Smooth muscle cell (in vitro differentiated cells): ENCODE measurements around the gene LYRM9. TPM values are rescaled to one million over a fixed set of nuclear protein-coding genes. Genes with fewer than 3 reads are reported as not detected.

Experiments
- DNase-seq: peaks from one replicate; lab custom pipeline; 2025; ENCODE audit not compliant: unreplicated experiment; lab: John Stamatoyannopoulos, UW
- H2AFZ ChIP-seq: fragments of 200-600 bp; sonication (generic); 2 replicates; pipeline ENCODE4 v1.6.0; 2016; ENCODE audit warnings: antibody characterized with exemption, low read depth, mild to moderate bottlenecking
- H3F3A ChIP-seq: fragments of 200-600 bp; sonication (generic); 2 replicates; pipeline ENCODE4 v1.6.0; 2017; ENCODE audit warnings: antibody characterized with exemption, low read depth
- H3K27ac ChIP-seq: fragments of 200-600 bp; sonication (generic); 2 replicates; pipeline ENCODE4 v1.5.1; 2016; ENCODE audit warnings: low read depth, mild to moderate bottlenecking
- H3K27me3 ChIP-seq: fragments of 200-600 bp; sonication (generic); 2 replicates; pipeline ENCODE4 v1.6.1; 2016; ENCODE audit warnings: low read depth, mild to moderate bottlenecking
- H3K36me3 ChIP-seq: fragments of 200-600 bp; sonication (generic); 2 replicates; pipeline ENCODE4 v1.5.1; 2016; ENCODE audit warnings: low read depth
- H3K4me1 ChIP-seq: fragments of 200-600 bp; sonication (generic); 2 replicates; pipeline ENCODE4 v1.5.1; 2016; ENCODE audit warnings: low read depth
- H3K4me2 ChIP-seq: fragments of 200-600 bp; sonication (generic); 2 replicates; pipeline ENCODE4 v1.6.0; 2016; ENCODE audit warnings: mild to moderate bottlenecking
- H3K4me3 ChIP-seq: fragments of 200-600 bp; sonication (generic); 2 replicates; pipeline ENCODE4 v1.5.1; 2016; ENCODE audit warnings: mild to moderate bottlenecking
- H3K79me2 ChIP-seq: fragments of 200-600 bp; sonication (generic); 2 replicates; pipeline ENCODE4 v1.6.0; 2016; ENCODE audit warnings: low read depth, mild to moderate bottlenecking
- H3K9ac ChIP-seq: fragments of 200-600 bp; sonication (generic); 2 replicates; pipeline ENCODE4 v1.6.0; 2016; ENCODE audit warnings: low read depth
- H3K9me3 ChIP-seq: fragments of 200-600 bp; sonication (generic); replicated peaks from 2 replicates; pipeline ENCODE4 v1.5.1; 2016; ENCODE audit warnings: low read depth
- H4K20me1 ChIP-seq: fragments of 200-600 bp; sonication (generic); 2 replicates; pipeline ENCODE4 v1.6.0; 2016; ENCODE audit warnings: low read depth
- WGBS: methylation state at CpG from one replicate; pipeline ENCODE4 v1.1.7; 2016; ENCODE audit warnings: low lambda C conversion rate; 5-methylcytosine and 5-hydroxymethylcytosine counted together
- polyA plus RNA-seq: library from polyadenylated mRNA; unstranded; fragments of >200 nt; fragmentation: Nextera tagmentation; extraction: Ambion mirVana; gene quantifications from 2 replicates; pipeline ENCODE4 v1.2.1, GENCODE V29; 2016
- total RNA-seq: library from RNA; depleted of rRNA; stranded (reverse); fragments of >200 nt; gene quantifications from 2 replicates; pipeline ENCODE4 v1.2.3, GENCODE V29; 2014
- TF ChIP-seq, protein P1 (sequence below): fragments of 200-600 bp; sonication (generic); IDR thresholded peaks from 2 replicates; pipeline ENCODE4 v1.5.1; 2017; ENCODE audit warnings: borderline replicate concordance, mild to moderate bottlenecking, antibody characterized with exemption; ENCODE audit not compliant: insufficient read depth, poor library complexity, severe bottlenecking

The LYRM9 gene
- total and polyA plus RNA-seq, 2 experiments from 2014 or later = 10.6 to 11.4 TPM

DNA sequence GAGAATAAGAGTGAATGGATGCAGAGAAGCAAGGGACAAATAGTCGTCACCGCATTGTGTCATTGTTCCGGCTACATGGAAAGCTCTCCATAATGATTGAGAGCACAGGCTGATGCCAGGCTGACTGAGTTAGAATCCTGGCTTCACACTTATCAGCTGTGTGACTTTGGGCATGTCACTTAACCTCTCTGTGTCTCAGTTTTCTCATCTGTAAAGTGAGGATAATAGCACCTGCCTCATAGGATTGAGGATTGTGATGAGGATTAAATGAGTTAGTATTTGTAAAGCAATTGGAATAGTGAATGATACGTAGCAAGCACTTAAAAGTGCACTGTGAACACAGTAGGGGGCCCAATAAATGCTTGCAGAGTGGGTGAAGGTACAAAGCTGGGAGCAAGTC lies 45.7 kb upstream of the LYRM9 start:
- WGBS = 94% methylated on average over 4 of the region's 4 CpGs

DNA sequence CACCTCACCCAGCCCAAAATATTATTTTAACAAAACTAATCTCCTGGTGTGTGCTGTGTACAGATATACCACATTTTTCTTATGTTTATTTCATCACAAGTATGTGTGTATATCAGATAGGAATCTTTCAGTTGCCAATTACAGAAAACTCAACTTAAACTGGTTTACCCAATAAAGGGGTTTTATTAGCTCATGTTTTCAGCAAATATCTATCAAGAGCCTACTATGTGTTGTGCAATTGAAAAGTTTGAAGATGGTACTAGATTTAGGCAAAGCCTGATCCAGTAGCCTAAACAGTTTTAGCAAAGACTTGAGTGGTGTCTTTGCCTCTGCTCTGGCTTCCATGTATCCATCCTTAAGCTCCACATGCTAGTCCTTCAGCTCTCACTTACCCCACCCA lies 45.1 kb upstream of the LYRM9 start:
- TF ChIP-seq, protein P1, sequence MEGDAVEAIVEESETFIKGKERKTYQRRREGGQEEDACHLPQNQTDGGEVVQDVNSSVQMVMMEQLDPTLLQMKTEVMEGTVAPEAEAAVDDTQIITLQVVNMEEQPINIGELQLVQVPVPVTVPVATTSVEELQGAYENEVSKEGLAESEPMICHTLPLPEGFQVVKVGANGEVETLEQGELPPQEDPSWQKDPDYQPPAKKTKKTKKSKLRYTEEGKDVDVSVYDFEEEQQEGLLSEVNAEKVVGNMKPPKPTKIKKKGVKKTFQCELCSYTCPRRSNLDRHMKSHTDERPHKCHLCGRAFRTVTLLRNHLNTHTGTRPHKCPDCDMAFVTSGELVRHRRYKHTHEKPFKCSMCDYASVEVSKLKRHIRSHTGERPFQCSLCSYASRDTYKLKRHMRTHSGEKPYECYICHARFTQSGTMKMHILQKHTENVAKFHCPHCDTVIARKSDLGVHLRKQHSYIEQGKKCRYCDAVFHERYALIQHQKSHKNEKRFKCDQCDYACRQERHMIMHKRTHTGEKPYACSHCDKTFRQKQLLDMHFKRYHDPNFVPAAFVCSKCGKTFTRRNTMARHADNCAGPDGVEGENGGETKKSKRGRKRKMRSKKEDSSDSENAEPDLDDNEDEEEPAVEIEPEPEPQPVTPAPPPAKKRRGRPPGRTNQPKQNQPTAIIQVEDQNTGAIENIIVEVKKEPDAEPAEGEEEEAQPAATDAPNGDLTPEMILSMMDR = no peak
- Histone ChIP-seq H3K4me1 (no peaks in the 10 kb centered on the region), H3K9me3 (no peaks in the 10 kb centered on the region), H3K36me3 (no peaks in the 10 kb centered on the region), H3K4me2 (no peak overlapping the region), H3K27me3 (no peaks in the 10 kb centered on the region), H3K4me3 (no peak overlapping the region), H2AFZ (no peak overlapping the region), H3K27ac (no peak overlapping the region), H3F3A (no peaks in the 10 kb centered on the region), H3K9ac (no peak overlapping the region), H4K20me1 (no peaks in the 10 kb centered on the region), H3K79me2 (no peaks in the 10 kb centered on the region)
- DNase-seq = no peak

More for the DNA sequence above, 45.7 kb upstream of the LYRM9 start:
- Histone ChIP-seq H4K20me1 (no peaks in the 10 kb centered on the region), H3K9me3 (no peaks in the 10 kb centered on the region), H3K27me3 (no peaks in the 10 kb centered on the region), H3K9ac (no peak overlapping the region), H3K79me2 (no peaks in the 10 kb centered on the region), H3K4me3 (no peak overlapping the region), H3K36me3 (no peaks in the 10 kb centered on the region), H3K4me2 (no peak overlapping the region), H3K27ac (no peak overlapping the region), H2AFZ (no peak overlapping the region), H3K4me1 (no peaks in the 10 kb centered on the region), H3F3A (no peaks in the 10 kb centered on the region)
- TF ChIP-seq, protein P1 = no peak
- DNase-seq = no peak

DNA sequence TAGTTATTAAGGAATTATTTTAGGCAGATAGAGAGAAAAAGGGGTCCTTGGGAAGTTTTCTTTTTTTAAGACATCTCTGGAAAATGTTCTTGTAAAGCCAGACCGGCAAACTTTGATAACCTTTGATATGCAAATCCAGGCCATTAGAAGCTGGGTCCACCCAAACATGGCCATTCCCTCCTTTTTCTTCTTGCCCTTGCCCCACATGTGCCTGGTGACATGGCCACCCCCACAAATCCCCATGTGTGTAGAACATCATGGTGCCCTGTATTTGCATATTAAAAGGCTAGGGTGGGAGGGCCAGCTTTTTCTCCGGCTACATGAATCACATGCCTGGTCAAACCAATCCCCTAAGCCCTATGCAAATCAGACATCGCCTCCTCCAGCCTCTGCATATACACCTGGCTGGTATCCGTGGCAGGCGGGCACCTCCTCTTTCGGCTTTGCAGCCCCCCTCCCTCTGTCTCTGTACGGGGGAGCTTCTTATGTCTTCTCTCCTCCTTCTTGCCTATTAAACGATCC lies 43.9 kb upstream of the LYRM9 start:
- no peaks in the 10 kb centered on the region for H3K4me1 ChIP-seq
- no peaks in the 10 kb centered on the region for H4K20me1 ChIP-seq
- no peaks in the 10 kb centered on the region for H3F3A ChIP-seq
- no peaks in the 10 kb centered on the region for H3K9me3 ChIP-seq
- H3K27me3 ChIP-seq = no peaks in the 10 kb centered on the region
- no peaks in the 10 kb centered on the region for H3K79me2 ChIP-seq
- no peak overlapping the region for H3K4me2 ChIP-seq
- 91% methylated on average over 8 of the region's 8 CpGs for WGBS
- H3K27ac ChIP-seq = no peak overlapping the region
- no peak for DNase-seq
- no peak overlapping the region for H3K9ac ChIP-seq
- H3K4me3 ChIP-seq = no peak overlapping the region
- no peaks in the 10 kb centered on the region for H3K36me3 ChIP-seq
- TF ChIP-seq, protein P1 = no peak
- H2AFZ ChIP-seq = no peak overlapping the region

DNA sequence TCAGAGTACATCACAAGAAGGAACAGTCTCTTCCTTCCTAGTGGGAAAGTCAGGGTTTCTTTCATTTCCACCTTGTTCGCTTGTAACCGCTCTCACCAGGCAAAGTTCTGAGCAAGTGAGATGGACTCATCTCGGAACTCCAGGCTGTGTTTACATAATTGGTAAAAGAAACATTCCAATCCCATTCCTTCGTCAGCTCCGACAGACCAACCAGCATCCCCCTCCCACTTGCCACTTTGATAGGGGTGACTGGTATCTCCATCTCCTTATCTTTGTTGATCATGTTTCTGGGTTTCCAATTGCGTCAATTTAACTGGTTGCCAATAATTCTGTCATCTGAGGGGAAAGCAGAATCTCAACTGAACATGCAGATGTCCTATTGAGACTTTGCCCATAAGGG lies 36.8 kb upstream of the LYRM9 start:
- no peaks in the 10 kb centered on the region for H3K79me2 ChIP-seq
- H4K20me1 ChIP-seq = no peaks in the 10 kb centered on the region
- no peak overlapping the region for H3K27ac ChIP-seq
- no peak overlapping the region for H3K4me3 ChIP-seq
- H3K4me1 ChIP-seq = no peaks in the 10 kb centered on the region
- WGBS = 48% methylated on average over 6 of the region's 6 CpGs
- H3K9me3 ChIP-seq = no peaks in the 10 kb centered on the region
- no peak overlapping the region for H3K9ac ChIP-seq
- H3F3A ChIP-seq = no peaks in the 10 kb centered on the region
- no peak overlapping the region for H2AFZ ChIP-seq
- H3K4me2 ChIP-seq = no peak overlapping the region
- TF ChIP-seq, protein P1 = no peak
- DNase-seq = no peak
- H3K36me3 ChIP-seq = no peaks in the 10 kb centered on the region
- no peaks in the 10 kb centered on the region for H3K27me3 ChIP-seq
